NCI-H2107 (cell line): ENCODE measurements around the gene IAH1.
"Not testable (repeated sequence)": the region's sequence is repeated elsewhere in the genome, so short reads cannot be mapped to it uniquely, and the experiment has no call there.

Experiments used
- DNase-seq: peaks from one replicate; lab custom pipeline; 2025; lab: John Stamatoyannopoulos, UW

IAH1 gene

GRCh38 chr2:9473308-9473984 is 905 bp upstream of the IAH1 start:
- no peak for DNase-seq

GRCh38 chr2:9473985-9474360 is 378 bp upstream of the IAH1 start:
- DNase-seq, result no peak

- no peak for DNase-seq
These were observed 3.6 kb downstream of the IAH1 start for GRCh38 chr2:9477914-9478313.

GRCh38 chr2:9478526-9478925 is 4.2 kb downstream of the IAH1 start:
- no peak for DNase-seq

- no peak for DNase-seq
These were observed 5.8 kb downstream of the IAH1 start for GRCh38 chr2:9480157-9480556.

- DNase-seq, result no peak
These were observed 8.8 kb downstream of the IAH1 start for GRCh38 chr2:9483107-9483506.

- no peak for DNase-seq
These were observed 10.2 kb downstream of the IAH1 start for GRCh38 chr2:9484533-9484932.

GRCh38 chr2:9488583-9489547 is 14.5 kb downstream of the IAH1 start:
- no peak for DNase-seq

GRCh38 chr2:9490789-9491188 is 16.4 kb downstream of the IAH1 start:
- DNase-seq, result no peak

- DNase-seq, result no peak
These were observed 18.6 kb downstream of the IAH1 start for GRCh38 chr2:9492927-9493326.

- DNase-seq, result no peak
These were observed 19.1 kb downstream of the IAH1 start for GRCh38 chr2:9493478-9493877.

- DNase-seq, result no peak
These were observed 19.7 kb downstream of the IAH1 start for GRCh38 chr2:9494081-9494480.

- no peak for DNase-seq
These were observed 22.7 kb downstream of the IAH1 start for GRCh38 chr2:9497017-9497416.

GRCh38 chr2:9498210-9498609 is 23.9 kb downstream of the IAH1 start:
- no peak for DNase-seq

GRCh38 chr2:9508931-9509330 is 34.6 kb downstream of the IAH1 start:
- no peak for DNase-seq

GRCh38 chr2:9513946-9514345 is 39.6 kb downstream of the IAH1 start:
- not testable (repeated sequence) for DNase-seq

- DNase-seq, result no peak
These were observed 42.9 kb downstream of the IAH1 start for GRCh38 chr2:9517118-9517782.

- DNase-seq, result no peak
These were observed 43.8 kb downstream of the IAH1 start for GRCh38 chr2:9518163-9518562.

GRCh38 chr2:9518780-9519179 is 44.4 kb downstream of the IAH1 start:
- DNase-seq, result no peak

- no peak for DNase-seq
These were observed 44.9 kb downstream of the IAH1 start for GRCh38 chr2:9519250-9519649.

- DNase-seq, result no peak
These were observed 49.9 kb downstream of the IAH1 start for GRCh38 chr2:9524291-9524690.

GRCh38 chr2:9525266-9525665 is 50.9 kb downstream of the IAH1 start:
- no peak for DNase-seq
